HG03060 (cell line): Measurements from ENCODE around the gene PRSS50.
"Not testable (repeated sequence)": the region's sequence is repeated elsewhere in the genome, so short reads cannot be mapped to it uniquely, and the experiment has no call there.

Experiments used
- ATAC-seq: cut with Tn5 transposase; IDR thresholded peaks from one replicate; pipeline ENCODE4 v1.9.1; 2021; ENCODE audit warnings: low read depth, moderate number of reproducible peaks; ENCODE audit not compliant: unreplicated experiment

Gene PRSS50, protein sequence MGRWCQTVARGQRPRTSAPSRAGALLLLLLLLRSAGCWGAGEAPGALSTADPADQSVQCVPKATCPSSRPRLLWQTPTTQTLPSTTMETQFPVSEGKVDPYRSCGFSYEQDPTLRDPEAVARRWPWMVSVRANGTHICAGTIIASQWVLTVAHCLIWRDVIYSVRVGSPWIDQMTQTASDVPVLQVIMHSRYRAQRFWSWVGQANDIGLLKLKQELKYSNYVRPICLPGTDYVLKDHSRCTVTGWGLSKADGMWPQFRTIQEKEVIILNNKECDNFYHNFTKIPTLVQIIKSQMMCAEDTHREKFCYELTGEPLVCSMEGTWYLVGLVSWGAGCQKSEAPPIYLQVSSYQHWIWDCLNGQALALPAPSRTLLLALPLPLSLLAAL

DNA sequence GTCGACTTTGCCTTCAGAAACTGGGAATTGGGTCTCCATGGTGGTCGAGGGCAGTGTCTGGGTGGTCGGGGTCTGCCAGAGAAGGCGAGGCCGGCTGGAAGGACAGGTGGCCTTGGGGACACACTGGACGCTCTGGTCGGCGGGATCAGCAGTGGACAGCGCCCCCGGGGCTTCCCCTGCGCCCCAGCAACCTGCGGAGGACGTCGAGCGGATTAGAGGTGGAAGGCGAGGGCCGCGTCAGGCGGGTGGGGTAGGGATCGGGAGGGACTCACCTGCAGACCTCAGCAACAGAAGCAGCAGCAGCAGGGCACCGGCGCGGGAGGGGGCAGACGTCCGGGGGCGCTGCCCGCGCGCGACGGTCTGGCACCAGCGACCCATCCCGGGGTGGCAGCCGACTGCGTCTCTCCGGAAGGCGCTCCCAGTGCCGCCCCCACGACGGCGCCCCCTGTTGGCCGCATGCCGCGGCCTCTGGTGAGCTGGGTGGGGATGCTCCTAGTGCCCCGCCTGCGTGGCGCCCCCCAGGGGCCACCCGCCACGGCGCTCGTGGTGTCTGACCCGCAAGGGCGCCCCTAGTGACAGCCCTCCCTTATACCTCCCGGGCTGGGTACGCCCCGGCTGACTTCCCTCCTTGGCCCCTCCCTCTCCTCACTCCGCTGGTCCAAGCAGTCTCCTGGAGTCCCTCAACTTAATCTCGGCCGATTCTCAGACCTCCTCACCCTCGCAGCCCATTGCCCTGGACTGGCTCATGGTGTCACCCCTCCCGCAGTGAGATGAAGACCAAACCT, at the start of gene PRSS50:
PRSS50 (minus strand) TSS at position 423 of the 785 bp plus-strand sequence; CDS start at position 378, 45 bp downstream.
- ATAC-seq: no peak

DNA sequence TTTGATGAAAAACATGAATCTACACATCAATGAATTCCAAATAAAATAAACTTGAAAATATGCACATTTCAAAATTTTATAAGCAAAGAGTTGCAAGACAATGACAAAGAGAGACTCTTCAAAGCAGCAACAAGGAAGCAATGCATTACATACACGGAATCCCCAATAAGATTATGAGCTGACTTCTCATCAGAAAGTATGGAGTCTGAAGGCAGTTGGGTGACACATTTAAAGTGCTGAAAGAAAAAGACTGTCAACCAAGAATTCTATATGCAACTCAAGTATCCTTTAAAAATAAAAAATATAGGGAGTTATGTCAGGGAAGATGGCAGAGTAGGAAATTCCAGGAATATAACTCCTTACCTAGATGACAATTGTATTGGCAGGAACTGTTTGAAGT, 46.5 kb upstream of the PRSS50 start:
- ATAC-seq: no peak

DNA sequence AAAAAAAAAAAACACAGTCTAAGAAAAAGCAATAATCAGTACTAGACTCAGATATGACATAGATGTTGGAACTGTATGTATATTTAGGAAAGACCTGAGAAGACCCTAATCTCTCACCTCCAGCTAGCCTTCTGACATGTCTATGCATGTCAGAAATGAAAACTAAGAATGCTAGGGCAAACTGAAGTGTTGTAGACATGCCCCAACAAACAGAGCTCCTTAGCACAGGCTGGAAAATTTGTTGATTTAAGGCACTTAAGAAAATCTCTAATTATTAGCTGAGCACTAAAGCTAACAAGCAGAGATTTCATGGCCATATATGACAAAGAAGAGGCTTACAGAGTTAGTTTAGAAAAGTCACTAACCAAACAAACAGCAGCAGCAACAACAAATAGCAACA, 45.5 kb upstream of the PRSS50 start:
- no peak for ATAC-seq

DNA sequence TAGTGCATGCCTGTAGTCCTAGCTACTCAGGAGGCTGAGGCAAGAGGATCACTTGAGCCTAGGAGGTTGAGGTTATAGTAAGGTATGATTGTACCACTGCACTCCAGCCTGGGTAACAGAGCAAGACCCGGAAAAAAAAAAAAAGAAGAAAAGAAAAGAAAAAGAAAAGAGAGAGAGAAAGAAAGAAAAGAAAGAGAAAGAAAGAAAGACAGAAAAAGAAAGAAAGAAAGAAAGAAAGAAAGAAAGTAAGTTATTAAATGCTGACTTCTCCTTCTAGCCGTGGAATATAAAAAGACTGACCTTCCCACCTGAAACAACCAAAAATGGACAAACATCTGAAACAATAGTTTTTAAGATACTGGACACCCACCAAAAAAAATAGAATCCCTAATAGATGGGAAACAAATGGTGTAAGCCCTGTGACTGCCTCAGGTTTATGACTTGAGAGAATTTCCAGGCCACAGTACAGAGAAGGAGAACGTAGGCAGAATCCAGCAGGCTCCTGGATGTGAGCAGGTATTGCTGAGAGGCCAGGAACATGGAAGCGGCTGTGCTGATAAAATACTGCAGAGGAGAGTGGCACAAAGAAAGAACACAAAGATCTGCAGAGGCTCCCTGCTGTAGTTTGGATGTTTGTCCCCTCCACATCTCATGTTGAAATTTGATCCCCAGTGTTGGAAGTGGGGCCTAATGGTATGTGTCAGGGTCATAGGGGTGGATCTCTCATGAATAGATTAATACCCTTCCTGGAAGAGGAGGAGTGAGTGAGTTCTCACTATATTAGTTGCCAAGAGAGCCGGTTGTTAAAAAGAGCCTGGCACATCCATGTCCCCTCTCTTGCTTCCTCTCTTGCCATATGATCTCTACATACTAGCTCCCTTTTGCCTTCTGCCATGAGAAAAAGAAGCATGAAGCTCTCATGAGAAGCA, 41.8 kb upstream of the PRSS50 start:
- ATAC-seq: no peak

- ATAC-seq: no peak
Observed at GRCh38 chr3:46756642-46757041, 39.0 kb upstream of the PRSS50 start.

GRCh38 chr3:46755646-46756045, 38.0 kb upstream of the PRSS50 start:
- ATAC-seq: no peak

DNA sequence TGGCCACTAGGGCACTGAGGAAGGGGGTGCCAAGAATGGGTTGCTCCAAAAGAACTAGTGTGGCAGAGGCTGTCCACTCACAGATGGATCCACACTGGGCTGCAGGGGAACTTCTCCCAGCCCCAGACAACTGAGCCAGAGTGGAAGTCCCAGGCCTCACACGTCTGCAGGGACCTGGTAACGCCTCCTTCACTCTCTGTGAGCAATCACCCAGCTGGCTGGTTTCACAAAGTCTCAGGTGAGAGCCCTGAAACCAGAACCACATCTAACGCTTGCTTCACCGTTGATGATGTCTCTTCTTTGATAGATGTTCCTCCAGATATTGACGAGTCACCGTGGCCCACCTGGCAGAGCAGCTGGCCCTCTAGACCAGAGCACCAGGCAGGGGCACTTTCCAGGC, 35.5 kb upstream of the PRSS50 start:
- not testable (repeated sequence) for ATAC-seq

DNA sequence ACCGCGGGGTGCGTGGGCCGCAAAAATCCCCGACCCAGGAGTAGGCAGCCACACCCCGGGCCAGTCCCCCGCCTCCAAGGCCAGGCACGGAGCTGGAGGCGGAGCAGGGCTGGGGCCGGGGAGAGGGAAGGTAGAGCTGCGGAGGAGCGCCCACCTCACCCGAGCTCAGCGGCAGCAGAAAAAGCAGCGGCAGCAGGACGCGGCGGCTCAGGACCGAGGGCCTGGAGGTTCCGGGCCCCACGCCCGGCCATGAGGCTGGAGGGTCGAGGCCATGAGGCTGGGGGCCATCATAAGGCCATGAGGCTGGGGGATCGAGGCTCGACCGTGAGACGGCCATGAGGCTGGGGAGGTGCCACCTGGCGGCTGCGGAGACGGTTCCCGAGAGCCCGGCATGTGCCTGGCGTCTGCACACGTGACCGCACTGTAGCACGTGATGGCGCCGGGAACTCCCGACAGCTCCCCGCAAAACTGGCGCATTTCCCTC, 32.9 kb upstream of the PRSS50 start:
- no peak for ATAC-seq

DNA sequence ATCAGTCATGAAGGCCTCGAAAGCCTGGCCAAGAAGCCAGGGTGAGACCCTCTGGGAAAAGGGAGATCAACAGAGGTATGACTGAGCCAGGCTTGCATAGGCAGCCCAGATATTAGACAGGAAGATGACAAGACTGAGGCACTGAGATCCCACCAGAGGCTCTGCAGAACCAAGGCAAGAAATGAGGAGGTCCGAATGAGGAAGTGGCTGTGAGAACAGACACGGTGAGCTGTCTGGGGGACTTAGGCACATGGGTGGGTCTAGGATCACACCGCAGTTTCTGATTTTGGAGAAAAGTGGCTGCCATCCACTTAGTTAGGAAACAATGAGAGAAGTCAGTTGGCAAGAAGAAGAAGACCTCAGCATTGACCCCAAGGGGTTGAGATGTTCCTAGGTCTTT, 31.5 kb upstream of the PRSS50 start:
- ATAC-seq: no peak

DNA sequence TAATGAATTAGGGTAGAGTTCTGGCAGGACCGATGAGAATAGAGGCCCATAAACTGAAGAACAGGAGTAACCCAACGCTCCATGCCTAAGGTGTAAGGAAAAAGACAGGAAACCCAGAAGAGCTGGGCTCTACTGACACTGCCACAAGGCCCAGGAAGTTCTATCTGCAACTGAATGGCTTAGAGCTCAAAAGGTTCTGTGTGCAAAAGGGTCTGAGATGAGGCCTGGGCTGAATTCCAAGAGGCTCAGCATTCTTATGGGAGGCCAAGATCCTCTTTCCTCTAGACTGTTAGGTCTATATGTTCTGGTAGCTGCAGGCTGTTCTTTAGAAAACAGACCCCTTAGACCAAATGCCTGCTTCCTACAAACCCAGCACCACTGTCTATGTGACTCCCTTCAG, 30.5 kb upstream of the PRSS50 start:
- ATAC-seq: no peak

- no peak for ATAC-seq
Observed at GRCh38 chr3:46746711-46747110, 29.0 kb upstream of the PRSS50 start.

- no peak for ATAC-seq
Observed at GRCh38 chr3:46742992-46743585, 25.4 kb upstream of the PRSS50 start.

DNA sequence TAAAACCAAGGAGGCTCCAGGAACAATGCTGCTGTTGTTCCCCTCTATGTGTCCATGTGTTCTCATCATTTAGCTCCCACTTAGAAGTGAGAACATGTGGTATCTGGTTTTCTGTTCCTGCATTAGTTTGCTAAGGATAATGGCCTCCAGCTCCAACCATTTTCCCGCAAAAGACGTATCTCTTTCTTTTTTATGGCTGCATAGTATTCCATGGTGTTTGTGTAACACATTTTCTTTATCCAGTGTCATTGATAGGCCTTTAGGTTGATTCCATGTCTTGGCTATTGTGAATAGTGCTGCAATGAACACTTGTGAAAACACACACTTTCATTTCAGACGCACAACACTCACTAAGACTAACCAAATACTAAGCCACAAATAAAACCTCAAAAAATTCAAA, 21.9 kb upstream of the PRSS50 start:
- not testable (repeated sequence) for ATAC-seq

- ATAC-seq: no peak
Observed at GRCh38 chr3:46737329-46737731, 19.7 kb upstream of the PRSS50 start.

GRCh38 chr3:46736006-46736872, 18.6 kb upstream of the PRSS50 start:
- ATAC-seq: no peak

DNA sequence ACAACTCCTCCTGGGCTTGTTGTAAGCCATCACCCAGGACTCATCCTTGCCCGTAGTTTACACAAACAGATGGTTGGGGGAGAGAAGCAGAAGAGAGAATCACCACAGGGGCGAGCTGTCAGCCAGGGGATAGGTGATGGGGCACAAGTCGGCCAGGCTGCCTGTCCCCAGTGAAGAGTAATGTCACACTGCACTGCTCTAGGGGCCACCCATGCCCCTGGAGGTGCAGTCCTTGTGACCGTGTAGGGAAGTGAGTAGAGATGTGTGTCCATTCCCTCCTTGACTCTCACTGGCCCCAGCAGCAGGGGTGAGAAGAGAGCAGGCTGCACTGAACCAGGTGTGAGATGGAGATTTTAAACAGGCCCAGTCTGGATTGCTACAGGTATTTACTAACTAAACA, 17.1 kb upstream of the PRSS50 start:
- no peak for ATAC-seq

- ATAC-seq: no peak
Observed at GRCh38 chr3:46733026-46733800, 15.5 kb upstream of the PRSS50 start.

- ATAC-seq: no peak
Observed at GRCh38 chr3:46731795-46732194, 14.1 kb upstream of the PRSS50 start.

DNA sequence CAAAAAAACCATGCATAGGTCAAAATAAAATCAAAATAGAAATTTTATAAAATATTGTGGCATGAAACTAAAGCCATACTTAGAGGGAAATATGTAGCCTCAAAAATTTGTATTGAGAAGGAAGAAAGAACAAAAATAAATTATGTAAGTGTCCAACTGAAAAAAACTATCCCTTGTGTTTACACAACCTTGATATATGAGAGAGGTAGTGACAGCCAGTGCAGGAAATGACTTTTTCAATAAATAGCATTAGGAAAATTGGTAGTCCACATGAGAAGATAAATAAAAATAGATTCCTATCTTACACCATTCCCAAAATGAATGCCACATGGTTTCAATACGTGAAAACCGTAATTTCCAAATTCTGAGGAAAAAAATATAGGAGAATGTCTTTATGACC, 13.2 kb upstream of the PRSS50 start:
- no peak for ATAC-seq
